Subcutaneous adipose tissue (tissue), 4 donors: ENCODE measurements around the gene TBC1D1. TPM values are rescaled to one million over a fixed set of nuclear protein-coding genes. Genes with fewer than 3 reads are reported as not detected.

Experiments used
- CTCF ChIP-seq: fragments of 450-650 bp; IDR thresholded peaks from one replicate; pipeline ENCODE4 v1.5.1; 2016; ENCODE audit warnings: low read depth, mild to moderate bottlenecking, control low read depth, antibody characterized with exemption, moderate library complexity
- total RNA-seq, 4 donors: library from RNA; depleted of rRNA; stranded (reverse); fragments of >200 nt; gene quantifications; one replicate each; pipeline ENCODE4 v1.1.0, GENCODE V29; 2016

Gene TBC1D1
- total RNA-seq, 4 donors from 2014 or later: 60.3 to 123 (median 87.6) TPM

DNA sequence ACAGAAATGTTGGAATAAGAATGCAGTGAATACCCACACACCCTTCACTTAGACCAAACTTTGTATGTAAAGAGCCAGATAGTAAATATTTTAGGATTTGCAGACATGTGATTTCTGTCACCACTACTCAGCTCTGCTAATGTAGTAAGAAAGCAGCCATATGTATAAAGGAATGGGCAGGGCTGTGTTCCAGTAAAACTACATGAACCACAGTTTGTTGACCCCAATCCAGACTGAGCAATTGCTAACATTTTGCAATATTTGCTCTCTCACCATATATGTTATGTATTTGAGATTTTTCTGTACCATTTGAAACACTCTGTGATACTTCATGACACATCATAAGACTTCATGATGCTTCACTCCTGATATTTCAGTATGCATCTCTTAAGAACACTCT is 32.0 kb upstream of the TBC1D1 start:
- TF ChIP-seq CTCF: no peak

- no peak for TF ChIP-seq CTCF
These were observed 30.6 kb upstream of the TBC1D1 start for GRCh38 chr4:37860266-37860665.

DNA sequence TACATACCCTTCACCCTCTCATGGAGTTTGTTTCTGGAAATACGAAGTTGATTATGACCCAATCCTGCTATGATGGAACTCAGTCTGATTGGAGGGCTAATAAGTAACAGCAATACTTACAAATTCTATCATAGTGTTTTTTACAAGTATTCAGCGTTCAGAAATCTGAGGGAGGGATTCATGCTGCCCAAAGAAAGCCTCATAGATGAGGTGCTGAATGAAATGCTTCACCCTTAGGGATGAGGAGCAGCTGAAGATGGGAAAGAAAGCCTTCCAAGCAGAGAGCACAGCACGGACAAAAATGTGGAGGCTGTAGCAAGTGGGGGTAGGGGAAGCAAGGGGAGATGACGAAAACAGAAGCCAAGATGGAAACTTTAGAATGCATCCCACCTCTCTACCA is 27.9 kb upstream of the TBC1D1 start:
- no peak for TF ChIP-seq CTCF

GRCh38 chr4:37864786-37865185 is 26.1 kb upstream of the TBC1D1 start:
- no peak for TF ChIP-seq CTCF

DNA sequence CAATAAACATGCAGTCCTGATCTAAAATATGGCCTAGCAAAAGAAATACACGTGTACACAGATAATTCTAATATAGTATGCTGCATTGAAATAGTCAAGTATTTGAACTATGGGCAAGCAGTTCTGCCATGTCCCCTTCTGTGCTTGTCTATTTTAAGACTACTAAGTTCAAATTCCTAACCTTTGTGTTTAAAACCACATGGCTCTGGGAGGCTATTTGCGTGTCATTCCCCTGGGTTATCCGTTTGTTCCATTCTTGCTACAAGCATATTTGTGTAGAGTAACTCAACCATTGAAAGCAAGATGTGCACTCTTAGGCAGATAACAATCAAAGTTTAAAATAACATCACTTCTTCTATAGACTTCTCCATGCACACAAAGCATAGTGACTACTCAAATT is 25.4 kb upstream of the TBC1D1 start:
- no peak for TF ChIP-seq CTCF

DNA sequence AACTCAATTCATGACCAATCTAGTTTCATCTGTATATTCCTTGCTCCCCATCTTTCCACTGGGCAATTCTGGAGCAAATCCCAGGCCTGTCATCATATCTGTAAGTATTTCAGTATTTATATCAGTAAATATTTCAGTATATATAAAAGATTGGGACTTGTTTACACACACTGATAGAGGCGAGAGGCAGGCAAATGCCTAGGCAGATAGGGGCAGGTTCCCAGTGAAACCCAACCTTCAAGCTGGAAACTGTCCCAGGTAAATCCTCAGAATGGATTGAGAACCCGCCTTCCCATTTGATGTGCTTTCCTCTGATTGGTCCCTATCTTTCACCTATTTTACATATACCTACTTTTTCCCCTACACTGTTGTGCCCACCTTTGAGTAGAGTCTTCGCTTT is 23.8 kb upstream of the TBC1D1 start:
- TF ChIP-seq CTCF: no peak

DNA sequence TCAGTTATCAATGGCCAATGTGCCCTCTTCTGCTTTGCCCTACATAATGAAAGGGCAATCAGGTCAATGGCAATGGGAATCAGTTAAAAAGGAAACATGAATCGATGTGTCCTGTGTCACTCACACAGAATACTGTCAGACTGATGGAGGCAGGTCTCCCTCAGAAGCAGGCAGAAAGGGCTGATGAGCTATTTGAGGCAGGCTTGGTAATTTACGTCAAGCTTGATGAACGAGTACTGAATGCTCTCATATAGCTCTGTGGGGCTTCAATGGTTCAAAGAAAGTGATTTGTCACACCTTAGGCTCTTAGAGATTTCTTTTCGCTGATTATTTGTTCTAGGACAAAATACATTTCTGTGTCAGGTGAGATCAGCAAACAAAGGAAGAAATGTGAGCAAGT is 22.6 kb upstream of the TBC1D1 start:
- TF ChIP-seq CTCF: no peak
